ENCODE data around the gene NDUFS2. TPM values are rescaled to one million over a fixed set of nuclear protein-coding genes. Genes with fewer than 3 reads are reported as not detected.

Gene NDUFS2
- total RNA-seq, 2 donors from 2014 or later = 148 to 311 TPM

GRCh38 chr1:161198194-161198896 is 3.8 kb upstream of the NDUFS2 start:
- peak overlapping the region; percentile 93 to 99 for H3K27ac ChIP-seq
- H3K4me1 ChIP-seq = peaks cover 0 to 79% of the 10 kb centered on the region in 2 donors
- no peak for DNase-seq (ENCODE audit: low spot score)

GRCh38 chr1:161198897-161199431 is 3.2 kb upstream of the NDUFS2 start, which contains the start of gene ADAMTS4:
ADAMTS4 (minus strand) TSS chr1:161199054; CDS start chr1:161198627, 427 bp downstream.
- Histone ChIP-seq H3K36me3 (peaks cover 23% of the 10 kb centered on the region), H3K27ac (peak within 1 kb of the TSS; percentile 93 to 99), H3K27me3 (no peaks in the 10 kb centered on the region), H3K9me3 (no peaks in the 10 kb centered on the region), H3K4me1 (peaks cover 0 to 79% of the 10 kb centered on the region in 2 donors), H3K4me3 (peak within 1 kb of the TSS; percentile 48 to 55)
- peak; percentile 93 for DNase-seq (ENCODE audit: low spot score)
- TF ChIP-seq CTCF (IDR thresholded peaks at IDR 0.05) = no peak

More at GRCh38 chr1:161198194-161198896, 3.8 kb upstream of the NDUFS2 start:
- H3K9me3 ChIP-seq = no peaks in the 10 kb centered on the region
- no peak for TF ChIP-seq CTCF (IDR thresholded peaks at IDR 0.05)
- peak overlapping the region; percentile 48 to 55 for H3K4me3 ChIP-seq
- no peaks in the 10 kb centered on the region for H3K27me3 ChIP-seq
- H3K36me3 ChIP-seq = peaks cover 29% of the 10 kb centered on the region

GRCh38 chr1:161199506-161200139 is 2.5 kb upstream of the NDUFS2 start:
- Histone ChIP-seq H3K36me3 (peaks cover 19% of the 10 kb centered on the region), H3K4me1 (peaks cover 0 to 84% of the 10 kb centered on the region in 2 donors), H3K27ac (peak overlapping the region; percentile 93 to 99), H3K27me3 (no peaks in the 10 kb centered on the region), H3K4me3 (no peak overlapping the region), H3K9me3 (no peaks in the 10 kb centered on the region)
- no peak for TF ChIP-seq CTCF (IDR thresholded peaks at IDR 0.05)
- no peak for DNase-seq (ENCODE audit: low spot score)

GRCh38 chr1:161200421-161200991 is 1.7 kb upstream of the NDUFS2 start:
- H3K9me3 ChIP-seq = no peaks in the 10 kb centered on the region
- peaks cover 0 to 84% of the 10 kb centered on the region in 2 donors for H3K4me1 ChIP-seq
- peak overlapping the region; percentile 93 to 99 for H3K27ac ChIP-seq
- H3K27me3 ChIP-seq = no peaks in the 10 kb centered on the region
- TF ChIP-seq CTCF (IDR thresholded peaks at IDR 0.05) = no peak
- peak overlapping the region in 1 of 2 donors; percentile 82 for H3K4me3 ChIP-seq
- peaks cover 11% of the 10 kb centered on the region for H3K36me3 ChIP-seq
- no peak for DNase-seq (ENCODE audit: low spot score)

- DNase-seq (ENCODE audit: low spot score) = peak; percentile 89
- Histone ChIP-seq H3K4me1 (peaks cover 0 to 90% of the 10 kb centered on the region in 2 donors), H3K27me3 (no peaks in the 10 kb centered on the region)
These were observed 953 bp upstream of the NDUFS2 start for GRCh38 chr1:161200992-161201835.

More at GRCh38 chr1:161200992-161201835, 953 bp upstream of the NDUFS2 start:
- Histone ChIP-seq H3K9me3 (no peaks in the 10 kb centered on the region), H3K36me3 (peaks cover 6% of the 10 kb centered on the region), H3K4me3 (peak overlapping the region; percentile 42 to 82), H3K27ac (peak overlapping the region; percentile 93 to 99)
- no peak for TF ChIP-seq CTCF (IDR thresholded peaks at IDR 0.05)
